Gastroesophageal sphincter (tissue), 3 donors: ENCODE measurements around the gene ANKRD62.

Source experiments
- CTCF ChIP-seq, 4 experiments: fragments of 200-600 bp in 2 of 4; fragments of 450-650 bp in 2 of 4; sonication (generic) in 1 of 4; IDR thresholded peaks; one replicate each; pipeline ENCODE4 v1.5.1; 2017 to 2019; ENCODE audit warnings: antibody characterized with exemption in 4 of 4, mild to moderate bottlenecking in 2 of 4, moderate library complexity in 2 of 4
- POLR2A ChIP-seq, 2 donors: fragments of 450-650 bp; IDR thresholded peaks; one replicate each; pipeline ENCODE4 v1.6.1; 2017; ENCODE audit warnings: antibody characterized with exemption in 2 of 2, mild to moderate bottlenecking in 2 of 2, moderate library complexity in 1 of 2
- POLR2AphosphoS5 ChIP-seq: sonication (generic); formaldehyde crosslinking; IDR thresholded peaks from one replicate; pipeline ENCODE4 v1.6.1; 2017; ENCODE audit warnings: antibody characterized with exemption

- no peak for TF ChIP-seq CTCF (IDR thresholded peaks at IDR 0.05)
- TF ChIP-seq POLR2A (IDR thresholded peaks at IDR 0.05) = no peak
- no peak for TF ChIP-seq POLR2AphosphoS5
These were observed 18.9 kb upstream of the ANKRD62 start for GRCh38 chr18:12074736-12075135.
